NCI-H2196 (cell line): ENCODE results near the gene ERGIC3.
"Not testable (repeated sequence)": the region's sequence is repeated elsewhere in the genome, so short reads cannot be mapped to it uniquely, and the experiment has no call there.

Source experiments
- DNase-seq: peaks from one replicate; lab custom pipeline; 2025; ENCODE audit not compliant: unreplicated experiment; lab: John Stamatoyannopoulos, UW

ERGIC3 gene

GRCh38 chr20:35517767-35518166 lies 24.1 kb upstream of the ERGIC3 start:
- not testable (repeated sequence) for DNase-seq

GRCh38 chr20:35518955-35519354 lies 22.9 kb upstream of the ERGIC3 start:
- no peak for DNase-seq

GRCh38 chr20:35523298-35523888 lies 18.5 kb upstream of the ERGIC3 start:
- peak; percentile 36 for DNase-seq

- no peak for DNase-seq
These were observed 16.2 kb upstream of the ERGIC3 start for GRCh38 chr20:35525639-35526038.

GRCh38 chr20:35527122-35527769 lies 14.6 kb upstream of the ERGIC3 start:
- no peak for DNase-seq

- no peak for DNase-seq
These were observed 12.3 kb upstream of the ERGIC3 start, which contains the start of gene C20orf173 for GRCh38 chr20:35529552-35529951. C20orf173 (minus strand) TSS chr20:35529652; CDS start chr20:35529373, 279 bp downstream.

GRCh38 chr20:35539756-35540212 lies 2.1 kb upstream of the ERGIC3 start:
- DNase-seq: peak; percentile 98

- no peak for DNase-seq
These were observed 628 bp upstream of the ERGIC3 start for GRCh38 chr20:35541118-35541782.

- DNase-seq: no peak
These were observed 1.1 kb downstream of the ERGIC3 start for GRCh38 chr20:35542990-35543389.

- DNase-seq: no peak
These were observed 2.6 kb downstream of the ERGIC3 start for GRCh38 chr20:35544436-35544835.

GRCh38 chr20:35544941-35545340 lies 3.1 kb downstream of the ERGIC3 start:
- DNase-seq: not testable (repeated sequence)

- DNase-seq: no peak
These were observed 4.2 kb downstream of the ERGIC3 start for GRCh38 chr20:35546127-35546526.

- DNase-seq: no peak
These were observed 5.5 kb downstream of the ERGIC3 start for GRCh38 chr20:35547329-35547728.

GRCh38 chr20:35551503-35551902 lies 9.6 kb downstream of the ERGIC3 start:
- DNase-seq: no peak

GRCh38 chr20:35552914-35553313 lies 11.0 kb downstream of the ERGIC3 start:
- no peak for DNase-seq

GRCh38 chr20:35555461-35555860 lies 13.6 kb downstream of the ERGIC3 start:
- peak; percentile 60 for DNase-seq

GRCh38 chr20:35555951-35556645 lies 14.2 kb downstream of the ERGIC3 start:
- DNase-seq: no peak

GRCh38 chr20:35556871-35557270 lies 15.0 kb downstream of the ERGIC3 start:
- no peak for DNase-seq

- DNase-seq: no peak
These were observed 16.6 kb downstream of the ERGIC3 start for GRCh38 chr20:35558451-35558850.

GRCh38 chr20:35559042-35559693 lies 17.3 kb downstream of the ERGIC3 start:
- no peak for DNase-seq

- DNase-seq: no peak
These were observed 18.2 kb downstream of the ERGIC3 start for GRCh38 chr20:35560105-35560511.
